IPS-18c (cell line): ENCODE data around the gene SPTLC3.

Experiments used
- H3K4me3 ChIP-seq: 2 replicates; pipeline ENCODE4 v1.7.0; 2013; ENCODE audit warnings: low read depth, mild to moderate bottlenecking, low read length, moderate library complexity; ENCODE audit not compliant: insufficient read depth
- H3K9me3 ChIP-seq: one replicate; pipeline ENCODE4 v1.6.1; 2013; ENCODE audit warnings: mild to moderate bottlenecking, low read length, moderate library complexity; ENCODE audit not compliant: control insufficient read depth, insufficient read depth

Gene SPTLC3

DNA sequence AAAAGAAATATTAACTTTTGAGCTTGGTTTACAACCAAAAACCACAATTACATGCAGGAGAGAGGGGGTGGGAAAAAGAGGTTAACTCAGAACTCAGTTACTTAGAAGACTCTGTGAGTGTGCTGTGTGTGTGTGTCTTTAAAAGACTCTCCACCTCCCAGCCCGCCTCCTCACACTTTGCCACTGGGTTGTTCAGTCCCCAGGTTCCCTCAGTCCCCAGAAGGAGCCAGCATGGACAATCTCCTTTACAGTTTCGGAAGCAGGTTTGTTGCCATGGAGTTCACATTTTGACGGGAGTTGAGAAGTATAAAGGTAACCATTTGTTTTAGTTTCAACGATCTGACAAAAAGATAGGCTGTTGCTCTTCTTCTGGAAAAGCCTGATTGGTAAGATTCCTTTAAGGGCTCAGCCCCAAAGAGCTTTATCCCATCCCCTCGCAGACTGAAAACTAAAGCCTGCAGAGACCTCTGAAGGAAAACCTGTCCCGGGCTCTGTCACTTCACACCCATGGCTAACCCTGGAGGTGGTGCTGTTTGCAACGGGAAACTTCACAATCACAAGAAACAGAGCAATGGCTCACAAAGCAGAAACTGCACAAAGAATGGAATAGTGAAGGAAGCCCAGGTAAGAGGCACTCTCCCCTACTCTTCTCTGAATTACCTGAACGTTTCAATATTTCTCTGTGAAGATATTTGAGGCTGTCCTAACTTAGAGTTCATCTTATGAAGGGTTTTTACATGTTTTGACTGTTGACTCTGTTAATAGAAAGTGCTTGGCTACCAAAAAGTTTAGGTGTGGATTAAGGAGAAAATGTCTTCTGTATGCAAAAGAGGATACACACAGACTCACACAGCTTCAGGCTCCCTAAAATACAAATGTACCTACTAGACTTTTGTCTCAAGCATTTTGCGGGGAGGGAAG lies at the start of gene SPTLC3:
Gene SPTLC3, plus strand, starts transcription at position 212 of the 921 bp plus-strand sequence. Its CDS starts 296 bp downstream, at position 508.
- Histone ChIP-seq H3K4me3 (no peak within 1 kb of the TSS), H3K9me3 (no peaks in the 10 kb centered on the region)

DNA sequence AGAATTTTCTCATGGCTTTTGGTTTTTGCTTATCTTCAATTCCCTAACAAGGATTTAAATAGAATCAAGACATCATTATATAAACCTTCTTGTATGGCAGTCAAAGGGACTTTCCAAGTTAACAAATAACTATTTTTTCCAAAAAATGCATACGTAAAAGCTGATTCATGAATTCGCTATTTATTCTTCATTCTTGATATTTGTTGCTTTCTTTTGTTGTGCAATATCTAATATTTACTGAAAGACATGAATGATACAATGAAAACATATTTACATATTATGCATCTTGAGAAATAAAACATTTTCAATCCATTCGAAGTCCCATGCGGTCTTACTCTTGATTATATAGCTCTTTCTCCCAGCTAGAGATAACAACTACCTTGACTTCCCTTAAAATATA lies 47.0 kb upstream of the SPTLC3 start:
- no peaks in the 10 kb centered on the region for H3K9me3 ChIP-seq
- no peak overlapping the region for H3K4me3 ChIP-seq

DNA sequence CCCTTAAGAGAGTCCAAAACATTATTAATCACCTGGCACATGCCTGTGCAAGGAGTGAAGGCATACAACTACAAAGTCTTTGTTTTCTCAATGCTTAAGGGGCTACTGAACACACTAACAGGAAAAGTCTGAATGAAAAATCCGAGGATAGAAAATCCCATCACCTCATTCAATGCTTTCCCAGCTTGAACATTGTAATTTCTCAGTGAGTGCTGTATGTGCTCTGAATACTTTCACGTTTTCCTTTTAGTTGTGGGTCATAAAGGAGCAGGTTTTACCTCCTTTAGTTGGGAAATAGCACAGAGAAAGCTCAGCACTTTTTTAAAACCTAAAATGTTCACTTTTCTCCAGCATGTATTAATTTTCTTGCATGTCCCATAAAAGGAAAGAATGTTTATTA lies 45.9 kb upstream of the SPTLC3 start:
- H3K9me3 ChIP-seq, result no peaks in the 10 kb centered on the region
- no peak overlapping the region for H3K4me3 ChIP-seq

DNA sequence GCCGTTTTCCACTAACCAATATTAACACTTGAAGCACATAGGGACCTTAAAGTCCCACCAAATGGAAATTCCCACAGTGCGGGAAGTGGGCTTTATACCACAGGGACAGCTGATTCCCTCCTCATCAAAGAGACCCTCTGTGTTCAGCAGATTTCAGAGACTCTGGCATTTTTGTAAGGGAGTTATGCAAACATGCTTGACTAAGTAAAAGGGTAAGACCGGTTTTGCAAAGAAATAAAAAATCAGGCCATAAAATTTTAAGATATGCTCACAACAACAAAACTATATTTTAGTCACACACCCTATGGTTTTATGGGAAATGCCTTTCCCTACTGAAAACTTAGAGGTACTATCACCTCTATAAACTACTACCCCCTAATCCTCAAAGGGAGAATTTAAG lies 45.4 kb upstream of the SPTLC3 start:
- Histone ChIP-seq H3K9me3 (no peaks in the 10 kb centered on the region), H3K4me3 (no peak overlapping the region)

DNA sequence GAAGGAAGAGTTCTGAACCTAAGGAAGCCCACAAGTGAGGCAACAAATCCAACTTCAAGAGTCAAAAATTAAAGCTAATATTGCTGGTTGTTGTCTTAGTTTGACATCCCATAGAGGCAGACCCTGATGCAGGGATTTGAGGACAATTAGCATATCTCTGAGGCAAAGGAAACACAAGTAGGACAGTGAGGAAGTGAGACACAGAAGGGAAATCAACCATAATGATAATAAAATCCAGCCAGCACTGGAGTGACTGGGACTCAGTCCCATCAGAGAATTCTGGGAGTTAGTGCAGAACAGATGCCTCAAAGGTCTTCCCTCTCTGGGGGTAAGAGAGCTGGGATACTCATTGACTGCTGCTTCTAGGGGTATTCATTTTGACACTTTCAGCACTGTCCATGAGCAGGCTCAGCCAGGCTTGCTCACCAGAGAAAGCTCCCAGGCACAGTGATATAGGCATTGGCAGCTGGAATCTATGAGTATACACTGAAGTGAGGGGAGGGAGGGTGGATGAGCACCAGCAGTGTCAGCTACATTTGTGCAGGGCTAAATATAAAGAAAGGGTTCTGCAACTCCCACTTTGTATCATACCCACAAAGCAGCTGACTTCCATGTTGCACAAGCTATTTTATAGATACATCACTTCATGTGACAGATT lies 43.4 kb upstream of the SPTLC3 start:
- no peak overlapping the region for H3K4me3 ChIP-seq
- H3K9me3 ChIP-seq, result peaks cover 5% of the 10 kb centered on the region

DNA sequence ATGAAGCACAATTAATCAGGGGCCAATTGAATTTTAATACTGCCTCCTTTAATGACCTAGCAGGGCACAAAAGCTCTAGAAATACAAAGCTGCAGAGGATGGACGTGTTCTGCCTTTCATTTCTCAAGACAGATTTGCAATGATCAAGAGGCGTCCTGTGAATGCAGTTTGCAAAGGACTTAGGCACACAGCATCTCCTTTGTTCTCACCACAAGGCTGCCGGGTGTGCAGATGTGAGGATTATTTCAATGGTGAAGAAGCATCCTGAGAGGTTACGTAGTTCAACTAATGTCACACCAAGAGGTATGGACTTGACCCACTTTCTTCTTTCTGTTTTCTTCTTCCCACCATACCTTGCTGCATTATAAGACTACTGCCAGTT lies 42.9 kb upstream of the SPTLC3 start:
- H3K4me3 ChIP-seq, result no peak overlapping the region

DNA sequence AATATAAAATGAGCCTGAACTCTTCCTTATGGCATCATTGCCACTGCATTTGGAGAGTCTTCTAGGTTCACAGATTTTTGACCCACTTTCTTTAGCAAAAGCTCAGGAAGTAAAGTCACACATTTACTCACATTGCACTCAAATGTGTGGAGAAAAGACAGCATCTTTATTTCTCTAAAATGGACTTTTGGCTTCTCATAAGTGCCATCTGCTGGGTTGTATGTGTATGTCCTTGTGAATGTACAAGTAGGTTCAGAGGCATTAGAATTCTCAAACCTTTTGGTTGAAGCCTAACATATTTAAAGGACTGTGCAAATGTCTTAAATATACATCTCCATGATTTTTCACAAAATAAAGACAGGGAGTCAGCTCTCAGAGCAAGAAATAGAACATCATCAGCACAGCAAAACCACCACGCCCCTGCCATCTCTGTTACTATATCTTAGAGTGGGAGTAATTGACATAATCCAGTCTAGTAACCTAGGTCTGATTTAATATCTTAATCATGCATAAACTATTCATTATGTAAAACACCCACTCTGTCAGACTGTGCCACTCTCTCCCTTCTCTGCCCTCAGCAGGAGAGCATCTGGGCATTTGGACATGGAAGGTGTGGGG lies 42.2 kb upstream of the SPTLC3 start:
- Histone ChIP-seq H3K9me3 (peaks cover 5% of the 10 kb centered on the region), H3K4me3 (no peak overlapping the region)

More for the DNA sequence above, 42.9 kb upstream of the SPTLC3 start:
- peaks cover 5% of the 10 kb centered on the region for H3K9me3 ChIP-seq

DNA sequence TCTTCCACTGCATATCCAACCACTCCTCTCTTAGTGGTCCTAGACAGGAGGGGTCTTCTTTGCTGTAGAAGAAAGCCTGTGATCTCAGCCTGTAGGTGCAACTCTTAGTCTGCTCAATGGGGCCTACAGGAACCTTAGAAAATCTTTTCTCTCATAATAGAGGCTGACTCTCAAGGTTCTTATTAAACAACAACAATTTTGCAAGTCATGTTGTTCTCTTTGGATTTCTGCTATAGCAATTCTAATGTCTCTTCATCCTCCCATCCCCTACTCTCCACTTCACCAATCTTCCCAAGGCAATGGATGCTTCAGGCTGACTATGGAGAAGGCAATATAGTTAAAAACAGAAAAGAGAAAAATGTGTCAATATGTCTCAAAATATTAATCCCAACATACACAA lies 40.8 kb upstream of the SPTLC3 start:
- no peak overlapping the region for H3K4me3 ChIP-seq
- H3K9me3 ChIP-seq, result peaks cover 5% of the 10 kb centered on the region

DNA sequence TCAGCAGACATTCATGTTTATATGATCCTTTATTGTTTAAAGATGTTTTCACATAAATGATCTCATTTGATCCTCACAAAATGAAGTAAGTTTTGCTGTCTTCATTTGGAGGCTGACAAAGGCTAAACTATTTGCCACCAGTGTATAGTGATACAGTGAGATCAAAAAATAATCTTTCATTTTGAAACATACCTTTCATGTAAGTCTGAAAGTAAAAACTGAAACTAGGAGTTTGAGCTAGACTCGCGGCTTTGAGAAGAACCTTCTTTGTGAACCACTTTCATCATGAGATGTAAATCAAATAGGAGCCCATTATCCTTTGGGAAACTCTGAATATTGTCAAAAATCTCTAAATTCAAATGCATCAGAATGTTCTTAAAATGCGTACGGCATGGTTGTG lies 40.3 kb upstream of the SPTLC3 start:
- Histone ChIP-seq H3K4me3 (no peak overlapping the region), H3K9me3 (peaks cover 5% of the 10 kb centered on the region)

DNA sequence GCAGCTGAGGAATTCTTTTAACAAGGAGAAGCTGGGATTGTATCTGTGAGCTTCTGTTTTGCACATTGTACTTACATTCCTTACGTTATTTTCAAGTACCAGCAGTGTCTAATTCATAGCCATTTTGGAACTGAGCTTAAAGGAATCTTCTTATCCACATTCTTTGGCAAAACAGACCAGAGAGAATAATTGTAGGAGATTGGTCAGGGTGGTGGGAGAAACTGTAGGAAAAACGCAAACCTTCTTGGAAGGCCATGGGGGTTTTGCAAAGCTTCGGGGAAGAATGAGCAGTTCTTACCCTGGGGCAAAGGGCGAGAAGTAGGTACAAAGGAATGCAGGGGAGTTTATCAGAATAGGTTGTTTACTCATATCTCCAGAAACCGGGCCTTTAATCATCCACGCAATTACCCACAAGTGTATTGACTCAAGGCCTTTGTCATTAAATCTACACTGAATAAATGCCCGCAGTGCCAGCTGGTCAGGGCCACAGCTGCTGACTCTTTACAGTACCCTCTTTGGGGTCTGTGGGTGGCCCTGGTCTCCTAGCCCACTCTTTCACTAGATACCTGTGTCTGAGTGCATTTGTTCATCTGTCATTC lies 39.6 kb upstream of the SPTLC3 start:
- Histone ChIP-seq H3K9me3 (peaks cover 5% of the 10 kb centered on the region), H3K4me3 (no peak overlapping the region)

DNA sequence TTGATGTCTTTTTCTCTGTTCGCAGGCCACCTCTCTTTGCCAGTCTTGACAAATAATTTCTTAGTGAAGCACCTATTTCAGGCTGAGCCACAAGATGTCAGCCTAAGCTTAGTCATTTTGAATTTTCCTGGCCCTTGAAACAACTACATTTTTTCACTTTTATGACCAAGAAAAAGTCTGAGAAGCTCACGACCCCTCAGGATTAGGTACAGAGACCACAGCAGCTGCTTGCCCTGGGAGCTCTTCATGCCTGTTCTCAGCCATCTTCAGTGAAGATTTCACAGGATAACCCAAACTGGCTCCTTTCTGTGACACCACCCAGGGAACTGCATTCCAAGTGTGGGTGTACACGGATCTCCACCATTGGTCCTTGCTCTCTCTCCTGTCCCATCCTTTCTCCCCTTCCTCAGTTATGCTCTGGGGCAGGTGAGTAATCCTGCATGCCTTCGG lies 38.4 kb upstream of the SPTLC3 start:
- H3K9me3 ChIP-seq, result peaks cover 5% of the 10 kb centered on the region
- no peak overlapping the region for H3K4me3 ChIP-seq

DNA sequence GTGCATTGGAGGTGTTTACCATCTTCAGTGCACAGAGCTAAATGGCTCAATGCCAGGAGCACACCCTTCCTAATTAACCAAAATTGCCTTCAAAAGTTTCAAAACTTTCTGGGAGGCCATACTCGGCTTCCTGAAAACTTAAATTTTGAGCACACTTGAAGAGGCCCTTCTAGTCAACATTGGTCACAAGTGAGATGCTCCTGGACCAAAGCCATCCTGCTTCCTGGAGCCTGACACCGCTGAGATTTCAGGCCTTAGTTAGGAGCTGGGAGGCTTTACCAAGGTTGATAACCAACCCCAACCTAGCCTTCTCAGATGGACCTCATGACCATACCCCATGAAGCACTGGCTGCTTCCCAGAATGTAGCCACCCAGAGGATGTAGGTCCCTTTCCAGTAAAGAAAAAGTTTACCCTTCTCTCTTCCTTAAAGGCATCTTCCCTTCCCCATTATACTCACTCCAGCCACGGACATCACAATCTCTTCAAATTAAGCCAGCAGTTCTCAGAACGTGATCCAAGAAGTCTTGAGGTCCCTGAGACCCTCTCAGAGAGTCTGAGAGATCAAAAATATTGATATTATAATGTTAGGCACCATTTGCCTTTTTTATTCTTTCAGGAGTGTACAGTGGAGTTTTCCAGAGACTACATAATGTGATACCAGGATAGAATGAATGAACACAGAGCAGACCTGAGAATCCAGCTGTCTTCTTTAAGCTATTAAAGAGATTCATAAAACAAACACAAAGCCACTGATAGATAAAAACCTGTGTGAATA lies 32.8 kb upstream of the SPTLC3 start:
- Histone ChIP-seq H3K9me3 (no peaks in the 10 kb centered on the region), H3K4me3 (no peak overlapping the region)

DNA sequence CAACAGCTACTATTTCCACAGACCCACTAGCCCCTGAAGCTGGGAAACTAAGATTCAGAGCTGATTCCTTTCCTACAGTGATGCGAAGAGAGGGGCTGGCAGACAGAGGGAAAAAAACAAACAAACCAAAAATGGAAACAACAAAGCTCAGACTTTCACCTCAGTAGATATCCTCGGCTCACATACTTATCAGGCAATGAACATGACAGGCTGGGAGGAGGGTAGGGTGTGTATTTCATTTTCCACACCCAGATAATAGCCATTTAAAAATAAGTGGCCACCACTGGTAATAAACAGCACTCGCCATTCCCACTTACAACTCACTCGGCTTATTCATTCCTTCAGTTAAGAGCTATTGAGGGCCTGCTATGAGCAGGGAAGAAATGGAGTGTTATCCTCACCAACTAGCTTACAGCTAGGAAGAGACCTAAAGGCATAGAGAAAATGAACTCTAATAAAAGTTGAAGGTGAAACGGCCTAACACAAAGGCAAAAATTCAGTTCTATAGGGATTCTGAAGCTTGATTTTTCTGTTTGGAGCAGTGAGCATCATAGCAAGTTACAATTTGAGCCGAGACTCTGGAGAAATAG lies 32.0 kb upstream of the SPTLC3 start:
- Histone ChIP-seq H3K9me3 (no peaks in the 10 kb centered on the region), H3K4me3 (no peak overlapping the region)

DNA sequence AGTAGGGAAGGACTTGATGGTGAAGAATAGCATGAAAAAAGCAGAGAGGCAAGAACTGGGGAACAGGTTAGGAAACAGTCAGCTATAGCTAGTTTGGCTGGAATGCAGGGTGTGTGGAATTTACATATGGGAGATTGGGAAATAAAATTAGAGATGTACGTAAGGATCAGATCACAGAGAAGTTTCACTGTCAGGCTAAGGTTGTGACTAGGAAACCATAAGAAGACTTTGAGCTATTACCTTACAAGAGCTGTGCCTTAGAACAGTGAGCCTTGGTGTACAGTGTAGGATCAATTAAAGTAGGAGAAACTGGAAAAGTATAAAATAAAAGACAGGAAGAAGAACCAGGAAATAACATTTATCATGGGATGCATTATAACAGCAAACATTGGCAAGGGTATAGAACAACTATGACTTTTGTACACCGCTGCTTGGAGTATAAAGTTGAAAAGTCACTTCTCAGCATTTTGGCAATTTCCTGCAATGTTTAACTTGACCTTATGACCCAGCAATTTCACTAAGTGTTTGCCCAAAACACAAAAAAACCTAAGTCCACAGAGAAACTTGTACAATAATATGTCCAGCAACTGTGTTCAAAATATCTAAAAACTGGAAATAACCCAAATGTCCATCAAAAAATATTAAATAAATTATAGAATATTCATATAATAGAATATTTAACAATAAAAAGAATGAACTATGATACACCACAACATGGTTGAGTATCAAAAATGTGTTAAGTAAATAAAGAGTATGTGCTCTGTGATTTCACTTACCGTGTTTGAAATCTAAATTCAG lies 31.2 kb upstream of the SPTLC3 start:
- H3K9me3 ChIP-seq, result no peaks in the 10 kb centered on the region
- H3K4me3 ChIP-seq, result no peak overlapping the region

DNA sequence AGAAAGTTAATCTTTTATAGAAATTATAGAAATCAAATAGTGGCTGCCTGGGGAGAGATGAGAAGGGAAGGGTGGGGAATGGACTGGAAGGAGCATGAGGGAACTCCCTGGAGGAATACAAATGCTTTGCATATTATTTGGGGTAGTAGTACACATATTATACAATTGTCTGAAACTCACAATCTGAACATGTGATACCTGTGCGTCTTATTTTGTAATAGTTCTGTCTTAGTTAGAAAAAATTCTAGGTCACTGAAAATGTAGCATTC lies 30.7 kb upstream of the SPTLC3 start:
- H3K4me3 ChIP-seq, result no peak overlapping the region
- no peaks in the 10 kb centered on the region for H3K9me3 ChIP-seq
